ENCODE data around the gene PATE4. TPM values are rescaled to one million over a fixed set of nuclear protein-coding genes. Genes with fewer than 3 reads are reported as not detected.

The PATE4 gene, protein sequence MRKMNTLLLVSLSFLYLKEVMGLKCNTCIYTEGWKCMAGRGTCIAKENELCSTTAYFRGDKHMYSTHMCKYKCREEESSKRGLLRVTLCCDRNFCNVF
- not detected in 5 replicates for total RNA-seq (2022; extraction: Qiagen RNA extraction)

GRCh38 chr11:125833016-125833415, at the start of gene PATE4:
Gene PATE4 (plus strand): TSS chr11:125833316. CDS start chr11:125833360, 44 bp downstream.

GRCh38 chr11:125787827-125788226, 45.3 kb upstream of the PATE4 start, which contains the start of gene PATE3:
Gene PATE3 (plus strand): TSS chr11:125788127. CDS start chr11:125788152, 25 bp downstream.

GRCh38 chr11:125887373-125888324, 54.5 kb downstream of the PATE4 start, which contains the start of gene HYLS1:
Gene HYLS1 (plus strand): TSS chr11:125887668. CDS start chr11:125899369, 11,701 bp downstream.

Other genes starting within 250 kb of the PATE4 start
- 95.0 to 108 TPM (median 101 TPM) in 5 replicates for gene STT3A, start 240.5 kb upstream of the PATE4 start, total RNA-seq (2022; extraction: Qiagen RNA extraction)
- 28.1 to 36.7 TPM (median 31.8 TPM) in 5 replicates for gene CHEK1, start 208.2 kb upstream of the PATE4 start, total RNA-seq (2022; extraction: Qiagen RNA extraction)
- not detected in 5 replicates for gene ACRV1, start 152.5 kb upstream of the PATE4 start, total RNA-seq (2022; extraction: Qiagen RNA extraction)
- not detected in 5 replicates for gene PATE1, start 87.0 kb upstream of the PATE4 start, total RNA-seq (2022; extraction: Qiagen RNA extraction)
- not detected in 5 replicates for gene PATE2, start 54.5 kb upstream of the PATE4 start, total RNA-seq (2022; extraction: Qiagen RNA extraction)
- not detected in 5 replicates for gene PATE3, start 45.2 kb upstream of the PATE4 start, total RNA-seq (2022; extraction: Qiagen RNA extraction)
- gene HYLS1, start 54.4 kb downstream of the PATE4 start, total RNA-seq (2022; extraction: Qiagen RNA extraction), result 14.3 to 15.6 TPM (median 14.4 TPM) in 5 replicates
- gene PUS3, start 69.9 kb downstream of the PATE4 start, total RNA-seq (2022; extraction: Qiagen RNA extraction), result 5.5 to 10.6 TPM (median 6.7 TPM) in 5 replicates
- gene DDX25, start 71.2 kb downstream of the PATE4 start, total RNA-seq (2022; extraction: Qiagen RNA extraction), result 0.09 TPM in 1 of 5 replicates, not detected in the others
- not detected in 5 replicates for gene VSIG10L2, start 112.7 kb downstream of the PATE4 start, total RNA-seq (2022; extraction: Qiagen RNA extraction)
- gene CDON, start 229.6 kb downstream of the PATE4 start, total RNA-seq (2022; extraction: Qiagen RNA extraction), result 2.0 to 3.2 TPM (median 2.3 TPM) in 5 replicates

All from A549 treated with CORT108297 at 1 μM for 4 hours (cell line).